Measurements from ENCODE around the gene TREH. TPM values are rescaled to one million over a fixed set of nuclear protein-coding genes. Genes with fewer than 3 reads are reported as not detected.

Gene TREH
- total RNA-seq, 1 donor from 2014 or later = not detected

DNA sequence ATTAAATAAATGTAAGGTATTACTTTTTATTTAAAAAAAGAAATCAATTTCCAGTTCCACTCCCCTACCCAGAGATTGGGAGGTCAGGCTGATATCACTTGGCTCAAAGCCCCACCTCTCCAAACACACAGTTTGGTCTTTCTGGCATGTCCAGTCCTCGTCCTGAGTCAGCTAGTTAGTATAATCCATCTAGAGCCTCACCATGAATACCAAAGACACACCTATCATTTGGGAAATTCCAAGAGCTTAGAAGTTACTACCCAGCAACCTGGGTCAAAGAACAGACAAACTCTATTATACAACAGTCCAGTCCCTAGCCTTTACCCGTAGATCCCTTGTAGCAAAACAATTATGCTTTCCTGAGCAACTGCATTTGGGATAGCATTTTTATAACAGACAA lies 9.4 kb downstream of the TREH start:
- Mint-ChIP-seq H3K27ac (ENCODE audit: unreplicated experiment) (no peak overlapping the region), H3K9me3 (ENCODE audit: unreplicated experiment) (peaks cover 2% of the 10 kb centered on the region), H3K4me1 (ENCODE audit: low read depth, unreplicated experiment) (no peaks in the 10 kb centered on the region), H3K36me3 (ENCODE audit: unreplicated experiment) (peaks cover 4% of the 10 kb centered on the region), H3K4me3 (ENCODE audit: unreplicated experiment) (no peak overlapping the region), H3K27me3 (ENCODE audit: unreplicated experiment) (no peaks in the 10 kb centered on the region)
- TF ChIP-seq, protein P1, sequence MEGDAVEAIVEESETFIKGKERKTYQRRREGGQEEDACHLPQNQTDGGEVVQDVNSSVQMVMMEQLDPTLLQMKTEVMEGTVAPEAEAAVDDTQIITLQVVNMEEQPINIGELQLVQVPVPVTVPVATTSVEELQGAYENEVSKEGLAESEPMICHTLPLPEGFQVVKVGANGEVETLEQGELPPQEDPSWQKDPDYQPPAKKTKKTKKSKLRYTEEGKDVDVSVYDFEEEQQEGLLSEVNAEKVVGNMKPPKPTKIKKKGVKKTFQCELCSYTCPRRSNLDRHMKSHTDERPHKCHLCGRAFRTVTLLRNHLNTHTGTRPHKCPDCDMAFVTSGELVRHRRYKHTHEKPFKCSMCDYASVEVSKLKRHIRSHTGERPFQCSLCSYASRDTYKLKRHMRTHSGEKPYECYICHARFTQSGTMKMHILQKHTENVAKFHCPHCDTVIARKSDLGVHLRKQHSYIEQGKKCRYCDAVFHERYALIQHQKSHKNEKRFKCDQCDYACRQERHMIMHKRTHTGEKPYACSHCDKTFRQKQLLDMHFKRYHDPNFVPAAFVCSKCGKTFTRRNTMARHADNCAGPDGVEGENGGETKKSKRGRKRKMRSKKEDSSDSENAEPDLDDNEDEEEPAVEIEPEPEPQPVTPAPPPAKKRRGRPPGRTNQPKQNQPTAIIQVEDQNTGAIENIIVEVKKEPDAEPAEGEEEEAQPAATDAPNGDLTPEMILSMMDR (IDR thresholded peaks at IDR 0.05; ENCODE audit: partially characterized antibody, unreplicated experiment) = no peak
- DNase-seq = no peak

DNA sequence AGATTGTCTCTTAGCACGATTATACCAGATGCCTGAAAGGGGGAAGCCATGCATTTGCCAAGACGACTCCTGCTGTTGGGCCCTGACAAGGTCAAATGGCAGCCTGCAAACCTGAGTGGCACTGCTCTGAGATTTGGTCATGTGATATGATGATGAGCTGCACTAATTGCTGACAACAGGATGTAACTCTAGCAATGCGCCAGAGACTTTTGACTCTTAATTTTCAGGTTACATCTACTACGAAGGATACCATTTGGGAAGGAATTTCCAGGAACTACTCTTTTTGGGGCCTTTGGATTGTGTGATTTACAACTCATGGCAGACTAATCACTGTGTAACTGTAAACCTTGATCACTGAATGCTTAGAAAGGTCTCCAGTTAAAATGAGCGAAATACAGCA lies 13.1 kb downstream of the TREH start:
- DNase-seq = no peak
- H3K9me3 Mint-ChIP-seq (ENCODE audit: unreplicated experiment) = peaks cover 2% of the 10 kb centered on the region
- H3K27me3 Mint-ChIP-seq (ENCODE audit: unreplicated experiment) = peaks cover 2% of the 10 kb centered on the region
- H3K36me3 Mint-ChIP-seq (ENCODE audit: unreplicated experiment) = no peaks in the 10 kb centered on the region
- TF ChIP-seq, protein P1 (IDR thresholded peaks at IDR 0.05; ENCODE audit: partially characterized antibody, unreplicated experiment) = no peak
- no peak overlapping the region for H3K27ac Mint-ChIP-seq (ENCODE audit: unreplicated experiment)
- H3K4me3 Mint-ChIP-seq (ENCODE audit: unreplicated experiment) = no peak overlapping the region
- no peaks in the 10 kb centered on the region for H3K4me1 Mint-ChIP-seq (ENCODE audit: low read depth, unreplicated experiment)

DNA sequence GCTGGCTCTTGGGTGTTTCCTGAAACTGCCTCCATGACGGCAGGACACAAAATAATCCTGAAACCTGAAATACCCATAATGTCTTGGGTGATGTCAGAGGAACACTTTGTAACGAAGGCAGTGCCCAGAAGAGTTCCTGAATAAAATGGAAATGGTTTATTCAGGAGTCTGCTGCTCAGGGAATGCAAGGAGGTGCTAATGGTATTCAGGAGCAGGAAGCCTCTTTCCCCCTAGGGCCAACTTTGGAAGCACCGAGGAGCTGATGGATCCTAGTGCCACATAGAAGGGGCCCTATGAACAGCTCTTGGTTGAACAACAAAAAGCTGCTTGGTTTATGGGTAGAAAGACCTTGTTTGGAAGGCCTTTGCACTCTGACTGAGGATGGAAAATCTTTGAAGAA lies 15.5 kb downstream of the TREH start:
- Mint-ChIP-seq H3K27me3 (ENCODE audit: unreplicated experiment) (peaks cover 9% of the 10 kb centered on the region), H3K27ac (ENCODE audit: unreplicated experiment) (no peak overlapping the region), H3K4me1 (ENCODE audit: low read depth, unreplicated experiment) (no peaks in the 10 kb centered on the region), H3K9me3 (ENCODE audit: unreplicated experiment) (no peaks in the 10 kb centered on the region), H3K4me3 (ENCODE audit: unreplicated experiment) (no peak overlapping the region), H3K36me3 (ENCODE audit: unreplicated experiment) (no peaks in the 10 kb centered on the region)
- TF ChIP-seq, protein P1 (IDR thresholded peaks at IDR 0.05; ENCODE audit: partially characterized antibody, unreplicated experiment) = no peak
- no peak for DNase-seq

DNA sequence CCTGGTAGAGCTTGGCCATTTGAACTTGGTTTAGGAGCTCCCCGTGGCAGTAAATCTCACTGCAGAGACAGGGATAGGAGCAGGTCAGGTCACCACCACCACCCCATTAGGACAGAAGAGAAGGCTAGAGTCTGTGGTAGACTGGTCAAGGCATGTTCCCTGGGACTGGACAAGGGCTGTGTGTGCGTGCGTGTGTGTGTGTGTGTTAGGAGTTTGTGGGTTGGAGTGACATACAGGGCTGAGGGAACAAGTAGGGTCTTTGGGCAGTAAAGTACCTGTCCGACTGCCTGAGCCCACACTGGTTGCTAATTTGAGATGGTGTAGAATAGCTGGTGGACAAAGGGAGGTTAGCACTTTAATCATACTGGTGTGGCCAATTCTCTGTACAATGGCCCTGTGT lies 16.1 kb downstream of the TREH start:
- TF ChIP-seq, protein P1 (IDR thresholded peaks at IDR 0.05; ENCODE audit: partially characterized antibody, unreplicated experiment) = no peak
- Mint-ChIP-seq H3K27ac (ENCODE audit: unreplicated experiment) (no peak overlapping the region), H3K27me3 (ENCODE audit: unreplicated experiment) (peaks cover 10% of the 10 kb centered on the region), H3K4me3 (ENCODE audit: unreplicated experiment) (no peak overlapping the region), H3K4me1 (ENCODE audit: low read depth, unreplicated experiment) (no peaks in the 10 kb centered on the region), H3K9me3 (ENCODE audit: unreplicated experiment) (no peaks in the 10 kb centered on the region), H3K36me3 (ENCODE audit: unreplicated experiment) (no peaks in the 10 kb centered on the region)
- DNase-seq = no peak

DNA sequence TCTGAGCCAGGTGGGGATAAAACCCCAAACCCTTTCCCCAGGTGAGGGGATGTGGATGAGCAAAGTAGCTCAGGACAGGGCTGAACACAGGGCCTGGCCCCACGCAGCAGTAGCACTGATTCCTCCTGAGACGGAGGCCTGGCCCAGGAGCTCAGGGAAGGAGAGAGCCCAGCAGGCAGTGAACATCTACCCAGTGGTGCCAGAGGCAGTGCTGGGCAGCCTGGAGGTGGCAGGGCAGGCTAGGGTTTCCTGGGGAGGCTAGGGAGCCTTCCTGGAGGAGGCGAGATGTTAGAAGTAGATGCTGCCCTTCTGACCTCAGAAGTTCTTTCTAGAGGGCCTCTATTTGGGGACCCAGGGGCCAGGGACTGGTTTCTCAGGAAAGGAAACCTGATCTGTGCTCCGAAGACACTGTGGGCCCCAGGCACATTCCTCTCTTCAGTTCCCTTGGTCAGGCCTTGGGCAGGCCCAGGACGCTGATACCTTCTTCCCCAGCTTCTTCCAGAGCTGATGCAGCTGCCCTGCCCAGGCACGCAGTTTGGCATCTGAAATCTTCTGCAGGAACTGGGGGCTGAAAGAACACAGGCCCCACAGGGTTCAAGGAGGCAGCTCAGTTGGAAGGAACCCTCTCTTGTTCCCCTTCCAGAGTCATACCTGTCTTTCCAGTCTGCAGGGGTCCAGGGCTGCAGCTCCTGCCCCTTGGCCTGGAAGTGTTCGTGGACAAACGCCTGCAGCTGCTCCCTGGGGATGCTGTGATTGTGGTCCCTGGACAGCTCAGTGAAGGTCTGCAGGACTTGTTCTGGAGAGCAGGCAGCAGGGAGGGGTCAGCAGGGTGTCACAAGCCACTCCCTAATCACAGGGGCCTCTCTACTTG lies 16.8 kb downstream of the TREH start:
- DNase-seq = no peak
- no peaks in the 10 kb centered on the region for H3K36me3 Mint-ChIP-seq (ENCODE audit: unreplicated experiment)
- TF ChIP-seq, protein P1 (IDR thresholded peaks at IDR 0.05; ENCODE audit: partially characterized antibody, unreplicated experiment) = no peak
- H3K27ac Mint-ChIP-seq (ENCODE audit: unreplicated experiment) = no peak overlapping the region
- no peak overlapping the region for H3K4me3 Mint-ChIP-seq (ENCODE audit: unreplicated experiment)
- H3K27me3 Mint-ChIP-seq (ENCODE audit: unreplicated experiment) = peaks cover 10% of the 10 kb centered on the region
- no peaks in the 10 kb centered on the region for H3K4me1 Mint-ChIP-seq (ENCODE audit: low read depth, unreplicated experiment)
- H3K9me3 Mint-ChIP-seq (ENCODE audit: unreplicated experiment) = no peaks in the 10 kb centered on the region

All from glutamatergic neuron (in vitro differentiated cells).